Panc1 (cell line): ENCODE results near the gene LVRN. TPM values are rescaled to one million over a fixed set of nuclear protein-coding genes. Genes with fewer than 3 reads are reported as not detected.

Source experiments
- ATAC-seq: fragments of 200-7000 bp; cut with Tn5 transposase; 2 replicates; pipeline ENCODE4 v1.9.1; 2020; ENCODE audit warnings: mild to moderate bottlenecking, moderate library complexity
- BruUV-seq: library from RNA; stranded (reverse); fragments of 400-500 nt; replicated peaks from 2 replicates; lab custom pipeline; 2021; lab: Mats Ljungman, UMichigan
- CTCF ChIA-PET: fragments of 300-600 bp; sonication (Branson Sonifier 250); formaldehyde crosslinking; loops from one replicate; lab custom pipeline; 2022; ENCODE audit warnings: antibody characterized with exemption; lab: Charles Lee
- POLR2A ChIA-PET: fragments of 300-600 bp; sonication (Branson Sonifier 250); formaldehyde crosslinking; loops from one replicate; lab custom pipeline; 2022; ENCODE audit warnings: antibody characterized with exemption; lab: Charles Lee
- DNase-seq: peaks from one replicate; pipeline ENCODE4 v3.0.0-alpha.2; 2010; ENCODE audit warnings: low read depth, low spot score
- H3K27ac ChIP-seq: 2 replicates; pipeline ENCODE4 v1.5.1; 2011; ENCODE audit warnings: mild to moderate bottlenecking, low read length, inconsistent platforms
- H3K27me3 ChIP-seq: fragments of 200-500 bp; sonication (Bioruptor generic); 2 replicates; pipeline ENCODE4 v1.6.0; 2014; ENCODE audit warnings: low read length, inconsistent platforms; ENCODE audit not compliant: control insufficient read depth, insufficient read depth
- H3K36me3 ChIP-seq: fragments of 200-500 bp; sonication (Bioruptor generic); 2 replicates; pipeline ENCODE4 v1.5.1; 2014; ENCODE audit warnings: inconsistent platforms, mild to moderate bottlenecking, low read length, moderate library complexity; ENCODE audit not compliant: control insufficient read depth, insufficient read depth
- H3K4me1 ChIP-seq: 2 replicates; pipeline ENCODE4 v1.5.1; 2011; ENCODE audit warnings: inconsistent platforms, mild to moderate bottlenecking, low read length, moderate library complexity; ENCODE audit not compliant: control insufficient read depth, insufficient read depth
- H3K4me3 ChIP-seq, 2 experiments: 2 replicates each; pipeline ENCODE4 v1.5.1; 2011 to 2012; ENCODE audit warnings: low read depth in 2 of 2, low read length in 2 of 2, mild to moderate bottlenecking in 2 of 2, inconsistent platforms in 1 of 2, moderate library complexity in 1 of 2
- H3K9me3 ChIP-seq: fragments of 200-500 bp; sonication (Bioruptor generic); 2 replicates; pipeline ENCODE4 v1.5.1; 2014; ENCODE audit warnings: low read depth, mild to moderate bottlenecking, inconsistent platforms, low read length, moderate library complexity; ENCODE audit not compliant: control insufficient read depth, insufficient read depth
- CTCF ChIP-seq: fragments of 450-650 bp; IDR thresholded peaks from 2 replicates; pipeline ENCODE4 v1.5.1; 2017; ENCODE audit warnings: mild to moderate bottlenecking
- POLR2AphosphoS5 ChIP-seq: IDR thresholded peaks from 2 replicates; pipeline ENCODE4 v1.6.1; 2012; ENCODE audit warnings: mild to moderate bottlenecking, low read depth, low read length, moderate library complexity
- REST ChIP-seq, 2 experiments: IDR thresholded peaks; 2 replicates each; pipeline ENCODE4 v1.6.1; 2011 to 2012; ENCODE audit warnings: low read depth in 2 of 2, control low read depth in 1 of 2, low read length in 1 of 2, mild to moderate bottlenecking in 1 of 2, moderate library complexity in 1 of 2; ENCODE audit not compliant: insufficient read depth in 1 of 2
- SIN3A ChIP-seq: IDR thresholded peaks from 2 replicates; pipeline ENCODE4 v1.6.1; 2012; ENCODE audit warnings: low read depth, mild to moderate bottlenecking, low read length, moderate library complexity, borderline replicate concordance; ENCODE audit not compliant: insufficient read depth
- TCF7L2 ChIP-seq: IDR thresholded peaks from 2 replicates; pipeline ENCODE4 v1.6.1; 2011; ENCODE audit warnings: mild to moderate bottlenecking, low read depth, low read length, inconsistent platforms
- in situ Hi-C: cut with HindIII; loops from 2 replicates; pipeline ENCODE4 v1.10.0; 2016; ENCODE audit warnings: low sequenced_read_pairs, low pct_unique_long_range_greater_than_20kb
- intact Hi-C: fragments of 100-400 bp; cut with micrococcal nuclease; formaldehyde crosslinking; loops from one replicate; pipeline ENCODE4 v1.10.0; 2022; ENCODE audit not compliant: unreplicated experiment
- total RNA-seq: library from RNA; stranded (reverse); gene quantifications from one replicate; pipeline ENCODE4 v1.2.1, GENCODE V29; 2021; ENCODE audit not compliant: unreplicated experiment

The LVRN gene
- total RNA-seq, 1 experiment from 2014 or later = 0.08 TPM

GRCh38 chr5:115992848-115993350 lies 30.6 kb downstream of the LVRN start:
- H3K9me3 ChIP-seq = no peaks in the 10 kb centered on the region
- peaks cover 3% of the 10 kb centered on the region; the same call in 1 of the 2 replicates for H3K27me3 ChIP-seq
- intact Hi-C loops (no loop called here), in situ Hi-C loops (no loop called here)
- no peaks in the 10 kb centered on the region for H3K4me1 ChIP-seq
- ChIA-PET POLR2A (no interaction called here), CTCF (no interaction called here)
- no peak overlapping the region for H3K4me3 ChIP-seq
- no TSS peak for BruUV-seq
- H3K36me3 ChIP-seq = no peaks in the 10 kb centered on the region
- ATAC-seq (no peak), DNase-seq (no peak)
- no peak overlapping the region for H3K27ac ChIP-seq
- no peak for TF ChIP-seq POLR2AphosphoS5
- no peak for TF ChIP-seq REST (IDR thresholded peaks at IDR 0.05; ENCODE audit: insufficient read depth in 1 of 2, low read depth in 2 of 2, low read length in 1 of 2)
- no peak for TF ChIP-seq SIN3A
- no peak for TF ChIP-seq CTCF
- no peak for TF ChIP-seq TCF7L2

GRCh38 chr5:115995351-115995750 lies 33.1 kb downstream of the LVRN start:
- ChIA-PET CTCF (no interaction called here), POLR2A (no interaction called here)
- Histone ChIP-seq H3K4me1 (no peaks in the 10 kb centered on the region), H3K27ac (no peak overlapping the region), H3K4me3 (no peak overlapping the region), H3K27me3 (peaks cover 3% of the 10 kb centered on the region; the same call in 1 of the 2 replicates), H3K36me3 (no peaks in the 10 kb centered on the region), H3K9me3 (no peaks in the 10 kb centered on the region)
- DNase-seq = no peak
- intact Hi-C loops (no loop called here), in situ Hi-C loops (no loop called here)
- ATAC-seq = no peak
- TF ChIP-seq REST (IDR thresholded peaks at IDR 0.05; ENCODE audit: insufficient read depth in 1 of 2, low read depth in 2 of 2, low read length in 1 of 2) (no peak), SIN3A (no peak), POLR2AphosphoS5 (no peak), TCF7L2 (no peak), CTCF (no peak)
- no TSS peak for BruUV-seq
